ENCODE measurements around the gene ATP6V0D1.

Gene ATP6V0D1

DNA sequence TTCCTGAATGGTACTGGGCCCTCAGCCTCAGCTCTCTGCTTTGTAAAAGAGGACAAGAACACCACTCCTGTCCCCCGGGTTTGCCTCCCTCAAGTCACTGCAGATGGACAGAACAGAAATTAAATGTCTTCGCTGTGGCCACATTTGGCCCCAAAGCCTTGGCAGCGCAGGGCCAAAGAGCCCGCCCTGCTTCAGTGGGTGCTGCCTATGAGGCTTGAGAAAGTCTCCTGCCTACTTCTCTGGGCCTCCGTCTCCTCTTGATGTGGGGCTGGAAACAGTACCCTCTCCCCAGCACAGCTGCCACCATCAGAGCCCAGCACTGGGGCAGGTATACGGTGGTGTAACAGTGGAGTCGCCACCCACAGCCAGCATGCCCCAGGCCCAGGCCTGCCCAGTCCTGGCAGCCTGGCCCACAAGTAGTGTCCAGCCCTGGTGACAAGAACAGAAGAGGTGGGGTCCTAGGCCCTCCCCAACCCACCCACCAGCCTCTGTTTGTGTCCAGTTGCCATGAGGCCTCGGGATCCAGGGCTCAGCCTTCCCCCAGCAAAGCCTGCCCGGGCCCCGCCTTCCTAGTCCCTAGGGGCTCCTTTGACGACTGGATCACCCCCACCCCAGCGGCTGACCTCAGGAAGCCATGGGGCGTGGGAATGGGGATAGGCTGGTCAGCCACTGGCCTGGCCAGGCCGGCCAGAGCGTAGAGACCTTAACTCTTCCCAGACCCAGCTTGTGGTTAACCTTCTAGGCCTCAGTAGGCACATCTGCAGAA is 83.7 kb downstream of the ATP6V0D1 start:
- H3K79me2 ChIP-seq (ENCODE audit: low read length): no peaks in the 10 kb centered on the region
- no peak overlapping the region for H3K27ac ChIP-seq (ENCODE audit: low read length)
- no peaks in the 10 kb centered on the region for H3K27me3 ChIP-seq (ENCODE audit: low read depth, low read length)
- H3K4me1 ChIP-seq (ENCODE audit: low read length): peaks cover 59% of the 10 kb centered on the region
- H4K20me1 ChIP-seq (ENCODE audit: insufficient read depth, low read length): no peaks in the 10 kb centered on the region
- H3K9me3 ChIP-seq (ENCODE audit: insufficient read depth, low read length): no peaks in the 10 kb centered on the region
- no peak overlapping the region for H3K9ac ChIP-seq (ENCODE audit: low read length)
- no peaks in the 10 kb centered on the region for H3K36me3 ChIP-seq (replicated peaks; ENCODE audit: low read depth, low read length)
- H3K4me3 ChIP-seq (ENCODE audit: low read length): peak overlapping the region; percentile 59
- TF ChIP-seq EZH2phosphoT487 (IDR thresholded peaks at IDR 0.05; ENCODE audit: low read depth) (no peak), CTCF (IDR thresholded peaks at IDR 0.05; ENCODE audit: low read depth, low read length) (no peak)
- H3K4me2 ChIP-seq (ENCODE audit: low read length): peak overlapping the region; percentile 85
- no peak overlapping the region for H2AFZ ChIP-seq (ENCODE audit: low read depth, low read length)

DNA sequence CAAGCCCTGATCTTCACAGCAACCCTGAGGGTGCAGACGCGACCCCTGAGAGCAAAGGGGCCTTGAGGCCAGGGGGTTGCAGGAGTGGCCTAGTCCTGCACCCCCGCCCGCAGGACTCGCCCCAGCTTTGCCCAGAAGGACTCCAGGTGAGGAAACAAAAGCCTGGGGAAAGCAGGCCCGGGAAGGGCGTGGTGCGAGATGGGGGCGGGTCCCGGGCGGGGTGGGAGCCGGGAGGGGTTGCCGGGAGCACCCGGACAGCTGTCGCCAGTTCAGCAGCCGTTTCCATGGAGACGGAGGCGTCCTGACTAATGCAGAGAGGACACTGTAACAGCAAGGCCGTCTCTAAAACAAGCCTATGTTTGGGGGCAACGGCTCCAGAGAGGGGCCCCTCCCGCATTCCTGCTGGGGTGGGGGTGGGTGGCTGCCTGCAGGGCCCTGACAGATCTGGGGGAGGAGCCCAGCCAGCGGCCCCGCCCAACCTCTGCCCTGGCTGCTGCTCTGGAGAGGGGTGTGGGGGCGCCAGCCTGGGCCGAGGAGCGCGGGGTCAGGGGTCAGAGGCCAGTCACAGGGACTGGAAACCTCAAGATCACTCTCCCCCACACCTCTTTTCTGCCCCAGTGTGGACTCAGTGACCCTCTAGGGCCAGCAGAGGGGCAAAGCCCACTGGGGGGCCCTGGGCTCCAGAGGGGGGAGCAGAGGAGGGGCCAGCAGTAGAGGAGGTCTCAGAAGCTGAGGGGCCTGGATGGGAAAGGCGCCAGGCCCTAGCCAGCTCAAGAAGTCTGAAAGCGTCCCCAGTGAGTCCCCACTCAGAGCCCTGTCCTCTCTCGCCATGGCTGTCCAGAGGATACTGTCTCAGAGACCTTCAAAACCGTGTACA is 84.6 kb downstream of the ATP6V0D1 start:
- Histone ChIP-seq H3K36me3 (replicated peaks; ENCODE audit: low read depth, low read length) (no peaks in the 10 kb centered on the region), H3K9me3 (ENCODE audit: insufficient read depth, low read length) (no peaks in the 10 kb centered on the region), H2AFZ (ENCODE audit: low read depth, low read length) (no peak overlapping the region), H3K4me2 (ENCODE audit: low read length) (peak overlapping the region; percentile 23), H3K9ac (ENCODE audit: low read length) (no peak overlapping the region), H3K27ac (ENCODE audit: low read length) (no peak overlapping the region), H3K79me2 (ENCODE audit: low read length) (no peaks in the 10 kb centered on the region), H3K4me1 (ENCODE audit: low read length) (peaks cover 57% of the 10 kb centered on the region), H3K27me3 (ENCODE audit: low read depth, low read length) (no peaks in the 10 kb centered on the region), H4K20me1 (ENCODE audit: insufficient read depth, low read length) (no peaks in the 10 kb centered on the region), H3K4me3 (ENCODE audit: low read length) (no peak overlapping the region)
- no peak for TF ChIP-seq CTCF (IDR thresholded peaks at IDR 0.05; ENCODE audit: low read depth, low read length)

- H4K20me1 ChIP-seq (ENCODE audit: insufficient read depth, low read length): no peaks in the 10 kb centered on the region
- no peaks in the 10 kb centered on the region for H3K36me3 ChIP-seq (replicated peaks; ENCODE audit: low read depth, low read length)
- TF ChIP-seq EZH2phosphoT487 (IDR thresholded peaks at IDR 0.05; ENCODE audit: low read depth) (no peak), CTCF (IDR thresholded peaks at IDR 0.05; ENCODE audit: low read depth, low read length) (no peak)
- peaks cover 49% of the 10 kb centered on the region for H3K4me1 ChIP-seq (ENCODE audit: low read length)
- H3K4me3 ChIP-seq (ENCODE audit: low read length): no peak overlapping the region
- H2AFZ ChIP-seq (ENCODE audit: low read depth, low read length): no peak overlapping the region
- 0 out of 2 replicates have a peak overlapping the region, but pooled peaks have one; percentile 23 for H3K4me2 ChIP-seq (ENCODE audit: low read length)
- no peak overlapping the region for H3K27ac ChIP-seq (ENCODE audit: low read length)
- no peak overlapping the region for H3K9ac ChIP-seq (ENCODE audit: low read length)
- no peaks in the 10 kb centered on the region for H3K79me2 ChIP-seq (ENCODE audit: low read length)
- H3K27me3 ChIP-seq (ENCODE audit: low read depth, low read length): no peaks in the 10 kb centered on the region
- H3K9me3 ChIP-seq (ENCODE audit: insufficient read depth, low read length): no peaks in the 10 kb centered on the region
Observed at GRCh38 chr16:67395458-67396158, 85.3 kb downstream of the ATP6V0D1 start.

DNA sequence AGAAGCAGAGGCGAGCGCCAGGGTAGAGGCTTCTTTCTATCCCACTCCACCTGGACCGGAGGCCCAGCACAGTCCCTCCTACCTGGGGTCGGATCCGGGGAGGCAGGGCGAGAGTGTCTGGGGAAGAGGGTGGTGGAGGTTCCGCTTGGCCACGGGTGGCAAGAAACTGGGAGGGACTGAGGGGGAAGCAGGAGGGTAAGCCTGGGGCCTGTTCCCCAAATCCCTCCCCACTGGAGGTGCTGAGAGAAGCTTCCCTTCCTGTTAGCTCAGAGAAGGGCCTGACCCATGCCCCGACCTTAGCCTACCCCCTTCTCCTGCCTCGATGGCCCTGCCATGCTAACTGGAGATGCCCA is 85.9 kb downstream of the ATP6V0D1 start:
- Histone ChIP-seq H3K27me3 (ENCODE audit: low read depth, low read length) (no peaks in the 10 kb centered on the region), H3K79me2 (ENCODE audit: low read length) (no peaks in the 10 kb centered on the region), H3K4me1 (ENCODE audit: low read length) (peaks cover 44% of the 10 kb centered on the region), H3K9me3 (ENCODE audit: insufficient read depth, low read length) (no peaks in the 10 kb centered on the region), H3K4me2 (ENCODE audit: low read length) (no peak overlapping the region), H3K9ac (ENCODE audit: low read length) (no peak overlapping the region), H3K36me3 (replicated peaks; ENCODE audit: low read depth, low read length) (no peaks in the 10 kb centered on the region), H4K20me1 (ENCODE audit: insufficient read depth, low read length) (no peaks in the 10 kb centered on the region), H3K27ac (ENCODE audit: low read length) (no peak overlapping the region), H2AFZ (ENCODE audit: low read depth, low read length) (no peak overlapping the region), H3K4me3 (ENCODE audit: low read length) (no peak overlapping the region)
- TF ChIP-seq CTCF (IDR thresholded peaks at IDR 0.05; ENCODE audit: low read depth, low read length) (no peak), EZH2phosphoT487 (IDR thresholded peaks at IDR 0.05; ENCODE audit: low read depth) (no peak)

Data from OCI-LY3 (cell line).